ENCODE measurements around the gene ROCK1.
"Not testable (repeated sequence)": the region's sequence is repeated elsewhere in the genome, so short reads cannot be mapped to it uniquely, and the experiment has no call there.

Gene ROCK1

DNA sequence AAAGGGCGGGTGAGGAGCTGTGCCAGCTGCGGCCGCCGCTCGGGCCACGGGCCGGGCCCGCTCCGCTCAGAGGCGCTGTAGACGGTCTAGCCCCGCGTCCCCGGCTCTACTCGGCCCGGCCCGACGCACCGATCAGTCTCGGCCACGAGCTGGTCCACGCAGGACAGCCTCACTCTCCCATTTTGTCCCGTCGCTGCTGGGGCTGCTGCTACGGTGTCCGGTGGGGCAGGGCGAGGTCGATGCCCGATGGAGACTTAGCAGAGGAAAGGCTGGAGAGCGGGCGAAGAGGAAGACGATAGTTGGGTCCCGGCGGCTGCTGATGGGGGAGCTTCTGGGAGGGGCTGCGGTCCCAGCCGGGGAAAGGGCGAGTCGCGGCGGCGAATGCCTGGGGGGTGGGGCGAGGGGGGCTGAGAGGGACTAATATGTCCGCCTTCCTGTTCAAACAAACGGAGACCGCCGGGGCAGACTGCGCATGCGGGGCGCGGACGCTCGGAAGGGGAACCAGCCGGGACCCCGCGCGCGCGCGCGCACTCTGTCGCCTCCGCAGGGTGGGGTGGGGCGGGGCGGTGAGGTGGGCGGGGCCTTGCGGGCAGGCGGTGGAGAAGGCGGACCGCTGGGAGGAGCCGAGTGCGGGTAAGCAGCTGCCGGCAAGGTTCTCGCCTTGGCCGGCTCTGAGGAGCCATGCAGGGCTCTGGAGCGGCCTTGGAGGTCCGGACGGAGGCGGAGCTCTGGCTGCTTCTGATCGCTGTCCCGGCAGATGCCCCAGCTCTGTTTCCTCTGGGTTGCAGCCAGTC is at the start of gene ROCK1:
ROCK1 (minus strand) TSS at position 468 of the 794 bp plus-strand sequence. CDS start 903 bp downstream, outside the sequence.
- no peak for FAIRE-seq

DNA sequence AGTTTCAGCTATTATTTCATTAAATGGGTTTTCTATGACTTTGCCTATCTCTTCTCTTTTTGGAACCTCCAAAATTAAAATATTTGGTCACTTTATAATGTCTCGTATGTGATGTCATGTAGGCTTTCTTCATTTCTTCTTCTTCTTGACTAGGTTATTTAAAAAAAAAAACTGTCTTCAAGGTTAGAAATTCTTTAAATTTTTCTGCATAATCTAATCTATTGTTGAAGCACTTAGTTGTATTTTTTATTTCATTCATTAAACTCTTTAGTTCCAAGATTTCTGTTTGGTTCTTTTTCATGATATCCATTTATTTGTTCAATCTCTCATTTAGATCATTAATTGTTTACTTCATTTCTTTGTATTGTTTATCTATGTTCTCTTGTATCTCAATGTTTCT is 43.8 kb upstream of the ROCK1 start:
- no peak for FAIRE-seq

- no peak for FAIRE-seq
Measured at GRCh38 chr18:21146016-21146415, 34.4 kb upstream of the ROCK1 start.

DNA sequence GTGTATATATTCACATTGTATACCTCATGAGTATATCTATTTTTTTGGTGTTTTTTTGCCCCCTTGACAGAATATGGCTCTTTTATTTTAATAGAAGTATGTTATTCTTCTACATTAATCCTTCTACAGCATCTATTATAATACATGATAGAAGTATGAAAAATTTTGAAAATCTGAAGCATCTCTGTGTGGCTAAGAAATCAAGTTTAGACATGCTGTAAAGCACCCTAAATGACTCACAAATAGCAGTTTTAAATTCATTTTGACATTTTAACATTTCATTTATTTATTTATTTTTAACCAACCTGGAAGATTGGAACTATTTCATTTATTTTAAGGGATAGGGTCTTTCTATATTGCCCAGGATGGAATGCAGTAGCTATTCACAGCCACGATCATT is 33.8 kb upstream of the ROCK1 start:
- FAIRE-seq: no peak

DNA sequence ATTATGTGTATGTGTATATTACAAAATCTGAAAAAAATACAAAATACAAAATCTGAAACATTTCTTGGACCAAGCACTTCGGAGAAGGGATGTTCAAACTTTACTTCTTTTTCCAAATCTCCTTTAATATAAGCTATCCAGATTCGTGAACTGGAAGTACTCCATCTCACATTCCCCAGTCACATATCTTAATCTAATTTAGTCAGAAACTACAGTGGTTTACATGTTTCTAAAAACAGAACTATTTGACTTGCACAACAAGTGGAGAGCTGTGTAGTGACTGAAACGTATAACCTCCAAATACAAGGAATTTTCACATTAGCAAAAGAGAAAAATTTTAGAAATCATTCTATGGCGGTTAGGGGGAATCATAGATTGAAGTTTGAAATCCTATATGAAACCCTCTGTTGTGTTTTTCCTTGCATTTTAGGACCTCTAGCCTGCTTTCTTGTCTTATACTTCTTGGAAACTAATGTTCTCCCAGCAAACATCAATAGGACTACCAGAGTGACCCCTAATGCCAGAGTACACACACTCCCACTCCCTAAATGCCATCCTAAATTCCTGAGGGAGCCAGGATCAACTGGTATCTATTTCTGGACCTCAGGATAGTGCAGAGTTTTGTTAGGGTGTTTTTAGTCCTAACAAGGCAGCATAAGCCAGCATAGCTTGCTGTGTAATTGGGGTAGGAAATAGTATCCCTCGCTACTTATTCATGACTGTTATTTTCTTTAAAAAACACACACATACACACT is 30.2 kb upstream of the ROCK1 start:
- FAIRE-seq: no peak

GRCh38 chr18:21137719-21138488 is 26.3 kb upstream of the ROCK1 start:
- not testable (repeated sequence) for FAIRE-seq

DNA sequence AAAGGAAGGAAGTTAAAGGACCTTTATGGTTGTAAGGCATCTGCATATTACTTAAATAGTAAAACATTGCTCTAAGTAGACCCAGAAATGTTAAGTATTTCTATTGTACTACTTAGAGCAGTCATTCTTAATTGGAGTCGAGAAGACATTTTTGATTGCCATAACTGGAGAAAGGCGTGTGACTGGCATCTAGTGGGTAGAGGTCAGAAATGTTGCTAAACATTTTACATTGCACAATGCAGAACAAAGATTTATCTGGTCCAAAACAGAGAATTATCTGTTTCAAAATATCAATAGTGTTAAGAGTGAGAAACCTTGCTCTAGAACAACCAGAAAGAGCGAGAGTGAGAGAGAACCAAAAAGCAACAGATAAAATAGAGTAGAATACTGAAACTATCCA is 23.3 kb upstream of the ROCK1 start:
- FAIRE-seq: no peak

GRCh38 chr18:21132398-21132918 is 20.8 kb upstream of the ROCK1 start:
- FAIRE-seq: no peak

GRCh38 chr18:21131698-21132227 is 20.1 kb upstream of the ROCK1 start:
- FAIRE-seq: no peak

DNA sequence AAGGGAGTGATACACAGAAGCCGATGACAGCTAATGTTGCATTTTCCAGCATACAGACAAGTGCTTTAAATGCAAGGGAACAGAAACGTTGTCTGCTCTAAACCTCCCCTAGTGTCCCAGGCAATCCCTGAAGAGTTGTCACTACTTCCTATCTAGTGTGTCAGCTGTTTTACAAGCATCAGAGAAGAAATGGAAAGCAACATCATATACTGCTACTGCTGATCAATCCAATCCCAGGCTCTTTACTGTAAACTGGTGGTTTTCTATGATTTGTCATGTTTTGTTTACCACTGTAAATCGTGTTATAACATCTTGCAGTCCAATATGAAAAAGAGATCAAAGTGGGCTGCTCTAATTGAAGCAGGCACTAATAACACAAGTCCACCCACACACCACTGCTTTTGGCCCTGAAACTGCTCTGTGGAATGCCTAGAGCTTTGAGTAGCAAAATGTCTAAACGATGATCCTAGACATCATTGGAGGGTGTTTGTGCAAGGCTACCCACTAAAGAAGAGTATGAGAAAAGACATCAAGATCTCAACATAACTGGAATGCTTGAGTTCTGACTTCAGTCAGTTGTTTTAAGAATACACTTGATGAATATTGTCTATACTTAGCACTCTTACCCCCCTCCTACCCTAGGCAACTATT is 18.1 kb upstream of the ROCK1 start:
- no peak for FAIRE-seq

- FAIRE-seq: no peak
Measured at GRCh38 chr18:21123290-21123926, 11.8 kb upstream of the ROCK1 start.

- no peak for FAIRE-seq
Measured at GRCh38 chr18:21118806-21119205, 7.2 kb upstream of the ROCK1 start.

- FAIRE-seq: peak; percentile 33
Measured at GRCh38 chr18:21117409-21118131, 6.0 kb upstream of the ROCK1 start.

- FAIRE-seq: no peak
Measured at GRCh38 chr18:21115519-21116411, 4.2 kb upstream of the ROCK1 start.

GRCh38 chr18:21112543-21113105 is 1.0 kb upstream of the ROCK1 start:
- FAIRE-seq: no peak

DNA sequence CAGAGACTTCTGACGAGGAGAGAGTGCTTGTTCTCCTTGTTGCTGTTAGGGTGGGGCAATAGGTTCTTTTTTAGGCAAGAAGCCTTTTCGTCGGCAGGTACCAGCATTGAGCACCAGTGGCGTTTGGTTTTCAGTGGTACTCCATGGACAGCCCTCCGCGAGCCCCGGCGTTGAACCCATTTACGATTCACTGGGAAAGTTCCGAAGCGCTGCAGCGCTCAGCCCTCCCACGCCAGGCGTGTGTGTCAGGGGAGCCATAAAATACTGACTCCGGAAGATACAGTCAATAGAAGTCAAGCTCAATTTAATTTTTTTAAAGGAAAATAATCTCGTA is 494 bp upstream of the ROCK1 start:
- no peak for FAIRE-seq

DNA sequence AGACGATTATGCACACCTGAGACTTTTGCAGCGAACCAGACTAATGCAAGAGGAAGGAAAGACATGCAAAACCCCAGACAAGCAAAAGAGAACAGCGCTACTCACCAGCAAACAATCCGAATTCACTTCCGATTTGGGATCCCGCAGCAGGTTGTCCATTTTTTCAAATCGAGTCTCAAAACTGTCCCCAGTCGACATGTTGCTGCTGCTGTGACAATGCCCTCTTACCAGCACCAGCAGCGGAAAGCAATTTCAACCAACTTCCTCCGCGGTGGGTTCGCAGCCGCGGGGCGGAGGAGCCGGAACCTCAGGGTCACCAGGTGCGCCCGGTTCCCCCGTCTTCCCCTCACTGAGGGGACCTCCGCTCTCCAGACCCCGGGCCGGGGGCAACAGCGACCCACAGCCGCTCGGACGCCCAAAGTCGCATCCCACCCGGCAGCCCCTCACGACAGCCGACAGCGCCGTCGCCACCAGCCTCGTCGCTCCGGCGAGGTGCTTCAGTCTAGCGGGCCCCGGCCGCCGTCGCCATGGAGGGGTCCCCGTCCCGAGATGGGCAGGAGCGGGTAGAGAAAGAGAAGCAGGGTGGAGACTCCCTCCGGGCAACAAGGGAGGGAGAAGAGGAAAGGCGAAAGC is 784 bp downstream of the ROCK1 start:
- FAIRE-seq: no peak

GRCh38 chr18:21109936-21110712 is 1.5 kb downstream of the ROCK1 start:
- FAIRE-seq: no peak

All from endometrium (tissue), 2 donors.